Activated CD8-positive, alpha-beta T cell treated with anti-CD3 and anti-CD28 coated beads, Interleukin-2, amount 10 ng/mL, durations not matched to agents 7 days and 5 days (primary cell): ENCODE data around the gene HOMEZ. TPM values are rescaled to one million over a fixed set of nuclear protein-coding genes. Genes with fewer than 3 reads are reported as not detected.
"Not testable (repeated sequence)": the region's sequence is repeated elsewhere in the genome, so short reads cannot be mapped to it uniquely, and the experiment has no call there.

Experiments
- ATAC-seq: fragments of 150-1000 bp; cut with Tn5 transposase; one replicate; pipeline ENCODE4 v1.10.0; 2021; ENCODE audit warnings: moderate library complexity
- CTCF ChIA-PET: fragments of 350-600 bp; sonication (Branson Sonifier 250); formaldehyde crosslinking; loops from one replicate; lab custom pipeline; 2021; ENCODE audit warnings: antibody characterized with exemption; lab: Charles Lee
- POLR2A ChIA-PET: fragments of 350-600 bp; sonication (Branson Sonifier 250); formaldehyde crosslinking; loops from one replicate; lab custom pipeline; 2021; ENCODE audit warnings: antibody characterized with exemption; lab: Charles Lee
- DNase-seq: peaks from one replicate; pipeline ENCODE4 v3.0.0-alpha.2; 2020
- H3K27ac Mint-ChIP-seq: one replicate; pipeline ENCODE4 v1.8.0; 2021; ENCODE audit warnings: mild to moderate bottlenecking, mixed read lengths
- H3K27me3 Mint-ChIP-seq: one replicate; pipeline ENCODE4 v1.8.0; 2021; ENCODE audit warnings: low read depth, mixed read lengths
- H3K36me3 Mint-ChIP-seq: one replicate; pipeline ENCODE4 v1.8.0; 2021; ENCODE audit warnings: low read depth, mixed read lengths
- H3K4me1 Mint-ChIP-seq: one replicate; pipeline ENCODE4 v1.8.0; 2021; ENCODE audit warnings: low read depth, mixed read lengths
- H3K4me3 Mint-ChIP-seq: one replicate; pipeline ENCODE4 v1.8.0; 2021; ENCODE audit warnings: mild to moderate bottlenecking, mixed read lengths
- H3K9me3 Mint-ChIP-seq: one replicate; pipeline ENCODE4 v1.8.0; 2022; ENCODE audit warnings: mixed read lengths; ENCODE audit not compliant: insufficient read depth
- total RNA-seq, 2 experiments: library from RNA; stranded (reverse); gene quantifications; one replicate each; pipeline ENCODE4 v1.2.3, GENCODE V29; 2021

The HOMEZ gene
- total RNA-seq, 2 experiments from 2014 or later = 7.8 to 9.2 TPM

DNA sequence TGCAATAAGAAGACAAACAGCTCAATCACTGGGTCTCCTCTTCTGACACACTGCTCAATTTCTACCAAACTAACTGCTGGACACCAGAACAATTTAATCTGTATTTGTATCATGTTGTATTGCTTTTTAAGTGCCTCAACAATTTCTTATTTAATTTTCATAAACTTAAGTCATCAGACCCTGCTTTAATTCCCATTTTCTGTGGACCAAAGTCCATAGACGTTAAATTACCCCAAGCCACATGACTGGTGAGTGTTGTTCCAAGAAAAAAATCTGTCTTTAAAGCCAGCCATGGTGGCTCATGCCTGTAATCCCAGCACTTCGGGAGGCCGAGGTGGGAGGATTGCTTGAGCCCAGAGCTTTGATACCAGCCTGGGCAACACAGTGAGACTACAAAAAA is 8.7 kb downstream of the HOMEZ start:
- Mint-ChIP-seq H3K9me3 (no peaks in the 10 kb centered on the region), H3K4me3 (no peak overlapping the region), H3K36me3 (peaks cover 4% of the 10 kb centered on the region), H3K27ac (no peak overlapping the region), H3K4me1 (no peaks in the 10 kb centered on the region), H3K27me3 (no peaks in the 10 kb centered on the region)
- POLR2A ChIA-PET = no interaction called here
- ATAC-seq = no peak
- DNase-seq = no peak
- CTCF ChIA-PET = interaction anchor here (1.2 to 2.6 kb wide), 5 partner anchors 9 to 201 kb away, joined by 3 to 9 read pairs (median 4); partner anchors contain the start of genes HOMEZ and SLC22A17

DNA sequence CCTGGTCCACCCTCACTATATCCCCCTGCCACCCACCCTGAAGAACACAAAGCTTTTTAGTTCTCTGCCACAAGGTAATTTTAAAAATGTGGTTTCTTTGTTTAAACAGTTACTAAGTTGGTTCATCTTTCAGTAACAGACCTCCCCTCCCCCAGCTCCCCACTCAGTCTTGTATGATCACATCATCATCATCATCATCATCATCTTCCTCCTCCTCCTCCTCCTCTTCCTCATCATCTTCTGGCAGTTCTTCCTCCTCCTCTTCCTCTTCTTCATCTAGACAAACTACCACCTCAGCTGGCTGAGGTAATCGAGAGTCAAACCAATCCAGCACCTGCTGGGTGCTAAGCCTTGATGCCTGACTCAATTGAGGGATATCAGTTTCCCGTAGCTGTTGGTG is 10.5 kb downstream of the HOMEZ start:
- Mint-ChIP-seq H3K27ac (no peak overlapping the region), H3K4me1 (no peaks in the 10 kb centered on the region), H3K27me3 (no peaks in the 10 kb centered on the region), H3K4me3 (no peak overlapping the region), H3K36me3 (peaks cover 2% of the 10 kb centered on the region), H3K9me3 (no peaks in the 10 kb centered on the region)
- DNase-seq (no peak), ATAC-seq (no peak)
- ChIA-PET POLR2A (no interaction called here), CTCF (no interaction called here)

- ChIA-PET POLR2A (no interaction called here), CTCF (interaction anchor here (1.0 to 2.9 kb wide), 4 partner anchors 26 to 111 kb away, joined by 4 to 7 read pairs (median 5); no protein-coding TSS in a partner anchor)
- no peaks in the 10 kb centered on the region for H3K36me3 Mint-ChIP-seq
- DNase-seq (no peak), ATAC-seq (no peak)
- no peaks in the 10 kb centered on the region for H3K9me3 Mint-ChIP-seq
- no peak overlapping the region for H3K4me3 Mint-ChIP-seq
- peaks cover 10% of the 10 kb centered on the region for H3K27me3 Mint-ChIP-seq
- H3K27ac Mint-ChIP-seq = no peak overlapping the region
- no peaks in the 10 kb centered on the region for H3K4me1 Mint-ChIP-seq
Measured at GRCh38 chr14:23269193-23269592, 16.7 kb downstream of the HOMEZ start.

GRCh38 chr14:23260849-23261248 is 25.1 kb downstream of the HOMEZ start:
- H3K4me3 Mint-ChIP-seq, H3K27ac Mint-ChIP-seq, ATAC-seq, H3K36me3 Mint-ChIP-seq, H3K9me3 Mint-ChIP-seq, H3K4me1 Mint-ChIP-seq, POLR2A ChIA-PET, DNase-seq: not testable (repeated sequence)
- CTCF ChIA-PET = interaction anchor here (0.9 to 2.3 kb wide), 5 partner anchors 19 to 165 kb away, joined by 3 to 9 read pairs (median 3); partner anchors contain the start of gene C14orf119
- peaks cover 37% of the 10 kb centered on the region for H3K27me3 Mint-ChIP-seq

- DNase-seq (no peak), ATAC-seq (no peak)
- Mint-ChIP-seq H3K9me3 (no peaks in the 10 kb centered on the region), H3K27me3 (peaks cover 40% of the 10 kb centered on the region), H3K4me1 (no peaks in the 10 kb centered on the region), H3K27ac (no peak overlapping the region), H3K4me3 (no peak overlapping the region), H3K36me3 (no peaks in the 10 kb centered on the region)
- ChIA-PET POLR2A (no interaction called here), CTCF (interaction anchor here (1.1 to 2.3 kb wide), 2 partner anchors 33 to 121 kb away, joined by 3 to 9 read pairs; no protein-coding TSS in a partner anchor)
Measured at GRCh38 chr14:23259426-23259825, 26.5 kb downstream of the HOMEZ start.

DNA sequence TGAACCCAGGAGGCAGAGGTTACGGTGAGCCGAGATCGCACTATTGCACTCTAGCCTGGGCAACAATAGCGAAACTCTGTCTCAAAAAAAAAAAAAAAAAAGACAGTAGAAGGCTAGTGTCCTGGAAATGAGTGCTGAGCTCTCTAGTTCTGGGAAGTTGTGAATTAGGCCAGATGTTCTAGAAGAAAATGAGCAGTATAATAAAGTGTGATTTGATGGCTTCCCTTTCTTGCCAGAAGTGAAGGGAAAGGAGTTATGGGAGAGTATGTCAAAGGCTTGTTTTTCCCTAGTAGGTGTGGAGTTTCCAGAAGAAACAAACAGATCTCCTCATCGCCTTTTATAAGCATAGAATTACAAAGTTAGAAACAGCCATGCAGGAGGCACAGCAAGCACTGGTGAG is 27.7 kb downstream of the HOMEZ start:
- Mint-ChIP-seq H3K4me1 (no peaks in the 10 kb centered on the region), H3K27me3 (peaks cover 38% of the 10 kb centered on the region), H3K9me3 (no peaks in the 10 kb centered on the region), H3K36me3 (no peaks in the 10 kb centered on the region), H3K27ac (no peak overlapping the region), H3K4me3 (no peak overlapping the region)
- ChIA-PET POLR2A (interaction anchor here (1.5 kb wide), 1 partner anchor 74 kb away, joined by 3 read pairs; no protein-coding TSS in a partner anchor), CTCF (interaction anchor here (1.6 kb wide), 1 partner anchor 137 kb away, joined by 7 read pairs; no protein-coding TSS in a partner anchor)
- no peak for ATAC-seq
- no peak for DNase-seq

- peaks cover 25% of the 10 kb centered on the region for H3K27me3 Mint-ChIP-seq
- POLR2A ChIA-PET = no interaction called here
- H3K27ac Mint-ChIP-seq = no peak overlapping the region
- CTCF ChIA-PET = no interaction called here
- no peaks in the 10 kb centered on the region for H3K4me1 Mint-ChIP-seq
- H3K9me3 Mint-ChIP-seq = no peaks in the 10 kb centered on the region
- H3K4me3 Mint-ChIP-seq = no peak overlapping the region
- DNase-seq = no peak
- ATAC-seq = no peak
- H3K36me3 Mint-ChIP-seq = no peaks in the 10 kb centered on the region
Measured at GRCh38 chr14:23252420-23253333, 33.3 kb downstream of the HOMEZ start.

- H3K27me3 Mint-ChIP-seq = peaks cover 21% of the 10 kb centered on the region
- DNase-seq (no peak), ATAC-seq (no peak)
- CTCF ChIA-PET = no interaction called here
- H3K4me3 Mint-ChIP-seq = no peak overlapping the region
- H3K9me3 Mint-ChIP-seq = no peaks in the 10 kb centered on the region
- H3K27ac Mint-ChIP-seq = no peak overlapping the region
- POLR2A ChIA-PET = no interaction called here
- H3K4me1 Mint-ChIP-seq = no peaks in the 10 kb centered on the region
- no peaks in the 10 kb centered on the region for H3K36me3 Mint-ChIP-seq
Measured at GRCh38 chr14:23252006-23252405, 33.9 kb downstream of the HOMEZ start.

DNA sequence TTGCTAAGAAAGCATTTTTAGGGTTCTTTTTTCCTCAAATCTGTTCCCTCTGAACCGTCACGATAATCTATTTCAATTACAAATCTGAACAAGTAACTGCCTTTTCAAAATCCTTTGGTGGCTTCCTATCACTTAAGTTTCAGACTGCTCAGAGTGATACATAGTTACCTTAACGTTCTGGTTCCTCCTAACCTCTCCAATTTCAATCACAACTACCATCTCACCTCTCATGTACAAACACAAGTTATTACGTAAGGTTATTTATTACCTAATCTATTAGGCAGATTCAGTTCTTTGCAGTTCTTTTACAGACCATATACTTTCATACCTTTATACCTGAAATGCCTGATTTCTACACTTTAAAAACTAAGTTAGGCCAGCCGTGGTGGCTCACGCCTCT is 36.1 kb downstream of the HOMEZ start:
- no peak overlapping the region for H3K27ac Mint-ChIP-seq
- H3K27me3 Mint-ChIP-seq = peaks cover 26% of the 10 kb centered on the region
- DNase-seq (no peak), ATAC-seq (no peak)
- POLR2A ChIA-PET = no interaction called here
- H3K36me3 Mint-ChIP-seq = no peaks in the 10 kb centered on the region
- CTCF ChIA-PET = interaction anchor here (0.6 kb wide), 1 partner anchor 45 kb away, joined by 3 read pairs; no protein-coding TSS in a partner anchor
- H3K9me3 Mint-ChIP-seq = no peaks in the 10 kb centered on the region
- no peaks in the 10 kb centered on the region for H3K4me1 Mint-ChIP-seq
- no peak overlapping the region for H3K4me3 Mint-ChIP-seq

DNA sequence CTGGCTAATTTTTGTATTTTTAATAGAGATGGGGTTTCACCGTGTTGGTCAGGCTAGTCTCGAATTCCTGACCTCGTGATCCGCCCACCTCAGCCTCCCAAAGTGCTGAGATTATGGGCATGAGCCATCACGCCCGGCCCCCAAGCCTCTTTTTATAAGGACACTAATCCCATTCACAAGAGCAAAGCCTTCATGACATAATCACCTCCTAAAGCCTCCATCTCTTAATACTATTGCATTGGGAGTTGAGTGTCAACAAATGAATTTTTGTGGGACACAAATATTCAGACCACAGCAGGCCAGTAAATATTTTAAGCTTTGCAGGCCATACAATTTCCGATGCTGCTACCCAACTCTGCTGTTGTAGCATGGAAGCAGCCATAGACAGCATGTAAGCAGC is 37.3 kb downstream of the HOMEZ start:
- POLR2A ChIA-PET = no interaction called here
- peaks cover 26% of the 10 kb centered on the region for H3K27me3 Mint-ChIP-seq
- DNase-seq (no peak), ATAC-seq (no peak)
- no peaks in the 10 kb centered on the region for H3K9me3 Mint-ChIP-seq
- CTCF ChIA-PET = no interaction called here
- H3K4me1 Mint-ChIP-seq = no peaks in the 10 kb centered on the region
- H3K27ac Mint-ChIP-seq = no peak overlapping the region
- H3K4me3 Mint-ChIP-seq = no peak overlapping the region
- no peaks in the 10 kb centered on the region for H3K36me3 Mint-ChIP-seq

DNA sequence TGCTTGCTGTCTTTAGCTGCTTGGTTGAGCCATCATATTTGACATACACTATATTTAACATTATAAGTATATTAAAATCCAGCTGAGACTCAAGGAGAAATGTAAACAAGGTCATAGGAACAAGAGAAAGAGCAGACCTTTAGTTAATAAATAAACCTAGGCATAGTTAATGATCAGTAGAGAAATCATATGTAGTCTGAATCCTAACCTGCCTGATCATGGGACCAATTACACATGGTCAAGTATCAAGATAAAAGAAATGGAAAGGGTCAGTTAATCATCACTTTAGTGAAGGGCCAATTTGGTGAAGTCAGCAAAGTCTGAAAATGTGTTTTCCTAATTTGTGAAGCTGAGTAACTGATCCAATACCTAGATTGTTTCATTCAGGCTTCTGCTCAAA is 40.6 kb downstream of the HOMEZ start:
- ATAC-seq = no peak
- CTCF ChIA-PET = no interaction called here
- Mint-ChIP-seq H3K36me3 (no peaks in the 10 kb centered on the region), H3K9me3 (no peaks in the 10 kb centered on the region), H3K4me1 (no peaks in the 10 kb centered on the region), H3K27ac (no peak overlapping the region), H3K27me3 (peaks cover 19% of the 10 kb centered on the region), H3K4me3 (no peak overlapping the region)
- no peak for DNase-seq
- POLR2A ChIA-PET = no interaction called here

GRCh38 chr14:23243066-23243465 is 42.9 kb downstream of the HOMEZ start:
- Mint-ChIP-seq H3K36me3 (no peaks in the 10 kb centered on the region), H3K27me3 (peaks cover 19% of the 10 kb centered on the region), H3K4me1 (peaks cover 1% of the 10 kb centered on the region), H3K27ac (no peak overlapping the region), H3K9me3 (no peaks in the 10 kb centered on the region), H3K4me3 (no peak overlapping the region)
- no peak for DNase-seq
- ChIA-PET POLR2A (no interaction called here), CTCF (no interaction called here)
- no peak for ATAC-seq
